ENCODE results near the gene ZNF497.
A peak's percentile ranks its signal among the peaks of the same experiment; 100 is the strongest.
"Not testable (repeated sequence)": the region's sequence is repeated elsewhere in the genome, so short reads cannot be mapped to it uniquely, and the experiment has no call there.

The ZNF497 gene

GRCh38 chr19:58393725-58394033 lies 31.1 kb upstream of the ZNF497 start:
- no peak for DNase-seq

- no peak for DNase-seq
These were observed 30.6 kb upstream of the ZNF497 start for GRCh38 chr19:58392945-58393724.

GRCh38 chr19:58388175-58388526 lies 25.6 kb upstream of the ZNF497 start:
- no peak for DNase-seq

- DNase-seq = peak; percentile 40
These were observed 25.0 kb upstream of the ZNF497 start for GRCh38 chr19:58387338-58388174.

GRCh38 chr19:58386576-58387337 lies 24.2 kb upstream of the ZNF497 start, which contains the start of gene RPS5:
Gene RPS5, plus strand, starts transcription at chr19:58387269. Its CDS starts 869 bp downstream, at chr19:58388138.
- peak; percentile 99 for DNase-seq

- DNase-seq = no peak
These were observed 23.5 kb upstream of the ZNF497 start for GRCh38 chr19:58385891-58386575.

- no peak for DNase-seq
These were observed 22.9 kb upstream of the ZNF497 start for GRCh38 chr19:58385313-58385890.

- no peak for DNase-seq
These were observed 20.5 kb upstream of the ZNF497 start for GRCh38 chr19:58382997-58383603.

- DNase-seq = no peak
These were observed 19.1 kb upstream of the ZNF497 start for GRCh38 chr19:58381460-58382212.

- peak; percentile 100 for DNase-seq
These were observed 18.3 kb upstream of the ZNF497 start, which contains the start of gene ZNF837 for GRCh38 chr19:58380662-58381459. Gene ZNF837, minus strand, starts transcription at chr19:58381030. Its CDS starts 11,698 bp downstream, at chr19:58369332.

GRCh38 chr19:58380037-58380661 lies 17.6 kb upstream of the ZNF497 start:
- DNase-seq = no peak

GRCh38 chr19:58379246-58379645 lies 16.7 kb upstream of the ZNF497 start:
- DNase-seq = no peak

- not testable (repeated sequence) for DNase-seq
These were observed 14.2 kb upstream of the ZNF497 start for GRCh38 chr19:58376724-58377123.

- DNase-seq = no peak
These were observed 11.6 kb upstream of the ZNF497 start for GRCh38 chr19:58374200-58374599.

GRCh38 chr19:58372311-58373133 lies 10.0 kb upstream of the ZNF497 start:
- no peak for DNase-seq

- no peak for DNase-seq
These were observed 6.2 kb upstream of the ZNF497 start for GRCh38 chr19:58368561-58369360.

- no peak for DNase-seq
These were observed 5.3 kb upstream of the ZNF497 start for GRCh38 chr19:58367698-58368454.

Data from NCI-H1694 (cell line).